Mucosa of descending colon (tissue), 3 donors: Measurements from ENCODE around the gene TENM4. TPM values are rescaled to one million over a fixed set of nuclear protein-coding genes. Genes with fewer than 3 reads are reported as not detected.

Experiments
- ATAC-seq: fragments of 200-7000 bp; cut with Tn5 transposase; one replicate; pipeline ENCODE4 v1.9.1; 2020; ENCODE audit warnings: mild to moderate bottlenecking, moderate library complexity
- DNase-seq, 3 donors: peaks; one replicate each; pipeline ENCODE4 v3.0.0-alpha.2; 2020
- H3K36me3 ChIP-seq: fragments of 200-600 bp; one replicate; pipeline ENCODE4 v1.8.0; 2021; ENCODE audit warnings: low read depth, mild to moderate bottlenecking
- H3K4me1 ChIP-seq: fragments of 200-600 bp; one replicate; pipeline ENCODE4 v1.8.0; 2021; ENCODE audit warnings: low read depth, mild to moderate bottlenecking
- H3K4me3 ChIP-seq: fragments of 200-600 bp; one replicate; pipeline ENCODE4 v1.8.0; 2021; ENCODE audit warnings: mild to moderate bottlenecking
- H3K9me3 ChIP-seq: fragments of 200-600 bp; one replicate; pipeline ENCODE4 v1.8.0; 2021; ENCODE audit warnings: mild to moderate bottlenecking
- intact Hi-C, 2 donors: fragments of 100-400 bp; cut with DNase I in 1 of 2; cut with micrococcal nuclease in 1 of 2; formaldehyde crosslinking; loops; one replicate each; pipeline versions ENCODE4 v1.11.0 to v1.11.1; 2022; cut with DNase I, micrococcal nuclease
- total RNA-seq, 3 donors: library from RNA; stranded (reverse); fragmentation: NEBNext Ultra II Directional in 2 of 3; extraction: Animal tissue kit (Norgen Biotek cat#: 25700) in 2 of 3; gene quantifications; one replicate each; pipeline versions ENCODE4 v1.2.1 to v1.2.4, GENCODE V29; 2021 to 2023
- TF ChIP-seq, protein P1 (sequence below): fragments of 200-600 bp; IDR thresholded peaks from one replicate; pipeline ENCODE4 v1.8.0; 2022; ENCODE audit warnings: antibody characterized with exemption, mild to moderate bottlenecking
- donor health status: DM: no; HTN: no; CAD: no; lungs with moderate emphysema.
- donor health status: DM: no; HTN: no; CAD: no.
- donor health status: DM: no; HTN: yes; CAD: no.

Gene TENM4
- total RNA-seq, 3 donors from 2014 or later: 0.70 to 1.6 (median 1.2) TPM

DNA sequence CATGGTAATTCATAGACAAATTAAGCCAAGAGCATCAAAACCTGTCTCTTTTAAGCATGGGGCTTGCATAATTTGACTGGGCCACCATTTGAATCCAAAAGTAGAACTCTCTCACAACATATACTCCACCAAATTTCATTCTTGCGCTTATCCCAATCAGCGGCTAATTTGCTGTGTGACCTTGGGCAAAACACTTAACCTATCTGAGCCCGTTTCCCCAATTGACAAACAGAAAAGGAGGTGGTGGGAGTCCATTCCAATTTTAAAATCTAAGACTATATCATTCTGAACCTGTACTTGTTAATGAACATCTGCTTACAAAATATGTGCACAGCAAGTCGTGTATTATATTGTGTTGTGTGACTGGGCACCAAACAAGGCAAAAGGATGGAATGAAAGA, 528.1 kb downstream of the TENM4 start:
- Histone ChIP-seq H3K4me3 (no peak overlapping the region), H3K9me3 (no peaks in the 10 kb centered on the region), H3K36me3 (no peaks in the 10 kb centered on the region), H3K4me1 (no peaks in the 10 kb centered on the region)
- ATAC-seq: no peak
- TF ChIP-seq, protein P1, sequence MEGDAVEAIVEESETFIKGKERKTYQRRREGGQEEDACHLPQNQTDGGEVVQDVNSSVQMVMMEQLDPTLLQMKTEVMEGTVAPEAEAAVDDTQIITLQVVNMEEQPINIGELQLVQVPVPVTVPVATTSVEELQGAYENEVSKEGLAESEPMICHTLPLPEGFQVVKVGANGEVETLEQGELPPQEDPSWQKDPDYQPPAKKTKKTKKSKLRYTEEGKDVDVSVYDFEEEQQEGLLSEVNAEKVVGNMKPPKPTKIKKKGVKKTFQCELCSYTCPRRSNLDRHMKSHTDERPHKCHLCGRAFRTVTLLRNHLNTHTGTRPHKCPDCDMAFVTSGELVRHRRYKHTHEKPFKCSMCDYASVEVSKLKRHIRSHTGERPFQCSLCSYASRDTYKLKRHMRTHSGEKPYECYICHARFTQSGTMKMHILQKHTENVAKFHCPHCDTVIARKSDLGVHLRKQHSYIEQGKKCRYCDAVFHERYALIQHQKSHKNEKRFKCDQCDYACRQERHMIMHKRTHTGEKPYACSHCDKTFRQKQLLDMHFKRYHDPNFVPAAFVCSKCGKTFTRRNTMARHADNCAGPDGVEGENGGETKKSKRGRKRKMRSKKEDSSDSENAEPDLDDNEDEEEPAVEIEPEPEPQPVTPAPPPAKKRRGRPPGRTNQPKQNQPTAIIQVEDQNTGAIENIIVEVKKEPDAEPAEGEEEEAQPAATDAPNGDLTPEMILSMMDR: no peak
- intact Hi-C loops: no loop called here
- no peak for DNase-seq

DNA sequence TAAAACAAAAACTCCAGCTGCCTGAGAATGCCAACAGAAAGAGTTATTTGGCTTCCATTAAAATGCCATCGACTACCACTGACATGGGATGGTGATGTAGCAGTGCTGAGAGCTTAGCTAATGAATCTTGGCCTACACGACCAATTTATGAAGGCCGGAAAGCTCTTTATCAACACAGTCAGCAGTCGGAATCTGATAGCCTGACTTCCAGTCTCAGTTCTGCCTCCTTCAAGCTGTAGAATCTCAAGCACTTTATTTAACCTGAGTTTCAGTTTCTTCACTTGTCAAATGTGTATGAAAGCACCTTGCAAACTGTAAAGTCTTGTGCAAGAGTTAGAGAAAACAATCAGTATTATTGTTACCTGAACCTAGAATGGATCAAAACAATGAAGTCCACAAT, 530.5 kb downstream of the TENM4 start:
- H3K4me3 ChIP-seq: no peak overlapping the region
- TF ChIP-seq, protein P1: no peak
- ATAC-seq (no peak), DNase-seq (no peak)
- no peaks in the 10 kb centered on the region for H3K9me3 ChIP-seq
- H3K4me1 ChIP-seq: no peaks in the 10 kb centered on the region
- H3K36me3 ChIP-seq: no peaks in the 10 kb centered on the region
- intact Hi-C loops: no loop called here

DNA sequence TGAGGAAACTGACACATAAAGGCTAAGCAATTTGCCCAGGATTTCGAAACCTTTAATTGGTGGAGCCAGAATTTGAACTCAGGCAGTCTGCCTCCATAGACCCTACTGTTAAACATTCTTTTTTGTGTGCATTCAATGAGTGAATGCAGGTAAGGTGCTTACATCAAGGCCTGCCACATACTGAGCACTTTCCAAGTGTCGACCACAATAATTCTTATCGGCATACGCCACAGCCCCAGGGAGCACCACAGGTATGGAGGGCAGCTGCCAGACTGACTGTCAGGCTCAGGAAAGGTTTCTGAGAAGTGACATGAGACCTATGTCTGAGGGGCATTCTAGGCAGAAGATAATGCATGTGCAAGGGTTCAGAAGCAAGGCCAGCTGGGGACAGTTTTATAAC, 531.4 kb downstream of the TENM4 start:
- ATAC-seq: no peak
- intact Hi-C loops: no loop called here

DNA sequence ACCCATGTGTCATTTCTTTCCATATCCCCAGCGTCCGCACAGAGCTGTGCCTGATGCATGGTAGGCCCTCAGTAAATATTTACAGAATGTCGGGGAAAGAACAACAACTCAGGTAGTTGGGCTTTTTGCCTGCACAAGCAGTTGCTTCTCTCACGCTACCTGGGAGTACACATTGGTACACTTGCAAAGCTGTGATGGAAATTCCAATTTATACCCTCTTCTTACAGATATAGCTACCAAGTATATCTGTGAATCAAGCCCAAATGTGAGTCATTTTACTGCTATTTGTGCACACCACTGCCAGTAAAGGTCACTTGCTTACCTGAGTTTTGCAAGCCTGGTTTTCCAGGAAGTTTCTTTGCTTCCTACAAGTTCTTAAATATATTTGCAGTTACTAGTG, 533.2 kb downstream of the TENM4 start:
- DNase-seq (no peak), ATAC-seq (peak; percentile 64)
- Histone ChIP-seq H3K9me3 (no peaks in the 10 kb centered on the region), H3K36me3 (no peaks in the 10 kb centered on the region), H3K4me1 (no peaks in the 10 kb centered on the region), H3K4me3 (no peak overlapping the region)
- TF ChIP-seq, protein P1: no peak
- intact Hi-C loops: no loop called here

More for the DNA sequence above, 531.4 kb downstream of the TENM4 start:
- no peaks in the 10 kb centered on the region for H3K4me1 ChIP-seq
- TF ChIP-seq, protein P1: no peak
- H3K9me3 ChIP-seq: no peaks in the 10 kb centered on the region
- no peak for DNase-seq
- H3K36me3 ChIP-seq: no peaks in the 10 kb centered on the region
- H3K4me3 ChIP-seq: no peak overlapping the region

DNA sequence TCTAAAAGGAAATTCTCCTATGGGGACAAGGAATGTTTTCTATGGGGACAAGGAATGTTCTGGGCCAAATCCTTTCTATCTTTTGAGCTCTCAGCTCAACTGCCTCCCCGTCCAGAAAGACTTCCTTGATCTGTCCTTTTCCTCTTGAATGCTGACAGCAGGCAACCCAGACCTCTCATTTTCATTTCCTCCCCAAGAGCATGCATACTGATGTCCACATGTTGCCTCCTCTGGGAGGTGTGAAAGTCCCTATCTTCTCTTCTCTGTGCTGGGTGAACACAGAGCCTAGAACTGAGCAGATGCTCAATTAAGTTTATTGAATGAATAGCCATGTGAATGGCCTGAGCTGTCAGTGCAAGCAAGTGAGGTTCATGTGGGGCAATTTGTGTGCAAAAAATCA, 534.3 kb downstream of the TENM4 start:
- TF ChIP-seq, protein P1: no peak
- H3K4me1 ChIP-seq: no peaks in the 10 kb centered on the region
- DNase-seq: no peak
- H3K36me3 ChIP-seq: no peaks in the 10 kb centered on the region
- intact Hi-C loops: no loop called here
- ATAC-seq: no peak
- no peaks in the 10 kb centered on the region for H3K9me3 ChIP-seq
- no peak overlapping the region for H3K4me3 ChIP-seq

DNA sequence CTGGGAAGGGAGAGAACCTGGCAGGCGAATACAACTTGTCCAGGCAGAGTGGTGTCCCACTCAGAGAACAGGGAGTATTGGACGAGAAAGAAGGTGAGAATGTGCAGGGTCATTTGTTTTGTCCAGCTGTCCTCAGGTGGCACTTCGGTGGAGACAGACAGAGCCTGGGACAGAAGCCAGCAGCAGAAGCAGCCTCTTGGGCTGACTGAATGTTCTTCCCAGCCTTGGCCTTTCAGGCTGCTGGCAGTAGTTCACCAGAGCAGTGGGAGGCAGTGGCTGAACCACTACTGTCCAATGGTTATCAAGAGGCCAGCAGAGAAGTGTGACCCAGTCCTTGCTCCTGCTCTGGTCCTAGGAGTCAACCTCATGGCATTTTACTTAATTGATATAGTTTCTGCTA, 535.1 kb downstream of the TENM4 start:
- no peaks in the 10 kb centered on the region for H3K36me3 ChIP-seq
- no peaks in the 10 kb centered on the region for H3K9me3 ChIP-seq
- no peak for DNase-seq
- intact Hi-C loops: no loop called here
- no peak for ATAC-seq
- no peak overlapping the region for H3K4me3 ChIP-seq
- TF ChIP-seq, protein P1: no peak
- no peaks in the 10 kb centered on the region for H3K4me1 ChIP-seq
